ENCODE data around the gene IL31. TPM values are rescaled to one million over a fixed set of nuclear protein-coding genes. Genes with fewer than 3 reads are reported as not detected.

The IL31 gene
- polyA plus RNA-seq, 6 donors from 2014 or later, result not detected

GRCh38 chr12:122126713-122127597 lies 47.1 kb downstream of the IL31 start:
- Mint-ChIP-seq H3K27me3 (no peaks in the 10 kb centered on the region), H3K36me3 (peaks cover 0 to 8% of the 10 kb centered on the region in 2 donors)

GRCh38 chr12:122126342-122126635 lies 47.7 kb downstream of the IL31 start:
- Mint-ChIP-seq H3K27ac (peak overlapping the region in 1 of 6 donors; percentile 31), H3K4me3 (no peak overlapping the region), H3K4me1 (peaks cover 18 to 26% (median 22%) of the 10 kb centered on the region in 3 donors), H3K9me3 (no peaks in the 10 kb centered on the region), H3K36me3 (peaks cover 0 to 8% of the 10 kb centered on the region in 2 donors), H3K27me3 (no peaks in the 10 kb centered on the region)
- ATAC-seq (ENCODE audit: low read depth in 2 of 2) (no peak), DNase-seq (no peak)

More at GRCh38 chr12:122126713-122127597, 47.1 kb downstream of the IL31 start:
- ATAC-seq (ENCODE audit: low read depth in 2 of 2) (no peak), DNase-seq (no peak)
- no peaks in the 10 kb centered on the region for H3K9me3 Mint-ChIP-seq
- peak overlapping the region in 1 of 6 donors; percentile 65 for H3K27ac Mint-ChIP-seq
- no peak overlapping the region for H3K4me3 Mint-ChIP-seq
- H3K4me1 Mint-ChIP-seq, result peaks cover 13 to 21% (median 17%) of the 10 kb centered on the region in 3 donors

DNA sequence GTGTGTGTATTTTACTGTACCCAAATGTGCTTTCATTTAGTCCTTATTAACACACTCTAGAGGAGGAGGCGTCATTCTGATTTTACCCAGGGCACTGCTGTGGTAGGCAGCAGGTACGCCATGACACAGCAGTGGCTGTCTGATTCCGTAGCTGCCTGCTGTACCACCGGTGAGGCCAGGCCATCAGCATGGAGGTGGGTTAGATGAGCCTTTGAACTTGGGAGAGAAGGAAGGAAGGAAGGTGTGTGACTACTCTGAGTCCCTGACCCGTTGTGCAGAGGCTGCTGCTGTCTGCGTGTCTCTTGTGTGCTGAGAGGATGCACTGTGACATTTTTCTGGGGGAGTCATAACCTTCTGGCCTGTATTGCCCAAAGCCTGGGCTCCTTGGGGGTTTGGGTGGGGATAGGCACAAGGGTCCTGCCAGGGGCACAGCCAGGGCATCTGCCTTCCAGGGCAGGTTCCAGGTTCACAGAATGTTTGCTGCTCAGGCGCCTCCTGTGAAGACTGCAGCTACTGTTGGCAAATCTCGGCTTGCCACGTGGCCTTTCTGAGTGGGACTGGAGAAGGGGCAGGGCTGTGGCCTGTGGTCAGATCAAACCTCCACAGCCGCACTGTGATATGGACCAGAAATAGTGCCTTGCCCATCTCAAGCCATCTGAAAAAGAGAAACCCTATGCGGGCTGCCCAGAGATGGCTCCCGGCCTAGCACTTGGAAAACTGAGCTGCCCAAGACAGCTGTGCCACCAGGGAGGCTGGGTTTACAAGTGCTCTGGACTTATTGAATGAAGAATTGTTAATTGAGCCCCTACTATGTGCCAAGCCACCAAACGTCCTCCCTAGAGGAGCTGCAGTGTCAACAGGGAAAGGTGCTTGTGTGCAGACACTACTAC lies 48.3 kb downstream of the IL31 start:
- H3K4me3 Mint-ChIP-seq, result no peak overlapping the region
- peak overlapping the region in 4 of 6 donors; percentile 31 to 63 (median 44) for H3K27ac Mint-ChIP-seq
- no peaks in the 10 kb centered on the region for H3K27me3 Mint-ChIP-seq
- peaks cover 18 to 26% (median 22%) of the 10 kb centered on the region in 3 donors for H3K4me1 Mint-ChIP-seq
- ATAC-seq (ENCODE audit: low read depth in 2 of 2), result no peak
- H3K9me3 Mint-ChIP-seq, result no peaks in the 10 kb centered on the region
- no peak for DNase-seq
- H3K36me3 Mint-ChIP-seq, result peaks cover 0 to 8% of the 10 kb centered on the region in 2 donors

- no peaks in the 10 kb centered on the region for H3K27me3 Mint-ChIP-seq
- H3K4me3 Mint-ChIP-seq, result no peak overlapping the region
- DNase-seq (no peak), ATAC-seq (ENCODE audit: low read depth in 2 of 2) (no peak)
- peaks cover 0 to 8% of the 10 kb centered on the region in 2 donors for H3K36me3 Mint-ChIP-seq
- peaks cover 24 to 29% (median 29%) of the 10 kb centered on the region in 3 donors for H3K4me1 Mint-ChIP-seq
- no peak overlapping the region for H3K27ac Mint-ChIP-seq
- H3K9me3 Mint-ChIP-seq, result no peaks in the 10 kb centered on the region
Measured at GRCh38 chr12:122124370-122124769, 49.7 kb downstream of the IL31 start.

DNA sequence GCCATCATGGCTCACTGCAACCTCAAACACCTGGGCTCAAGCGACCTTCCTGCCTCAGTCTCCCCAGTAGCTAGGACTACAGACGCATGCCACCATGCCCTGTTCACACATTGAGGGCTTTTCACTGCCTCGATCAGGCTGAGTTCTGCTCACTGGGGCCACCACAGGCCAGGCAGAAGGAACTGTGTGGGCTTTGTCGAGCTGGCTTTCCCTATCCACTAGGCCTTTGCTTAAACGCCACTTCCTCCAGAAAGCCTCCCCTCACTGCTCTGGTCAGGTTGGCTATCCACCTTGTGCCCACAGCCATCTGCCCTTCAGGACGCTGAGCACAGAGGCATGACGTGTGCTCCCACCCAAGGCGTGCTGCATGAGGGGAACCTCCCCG lies 50.3 kb downstream of the IL31 start:
- no peak for ATAC-seq (ENCODE audit: low read depth in 2 of 2)
- H3K27ac Mint-ChIP-seq, result peak overlapping the region in 2 of 6 donors; percentile 28 to 57
- H3K27me3 Mint-ChIP-seq, result no peaks in the 10 kb centered on the region
- no peaks in the 10 kb centered on the region for H3K9me3 Mint-ChIP-seq
- H3K4me1 Mint-ChIP-seq, result peaks cover 24 to 29% (median 29%) of the 10 kb centered on the region in 3 donors
- peaks cover 0 to 8% of the 10 kb centered on the region in 2 donors for H3K36me3 Mint-ChIP-seq
- DNase-seq, result no peak
- no peak overlapping the region for H3K4me3 Mint-ChIP-seq

DNA sequence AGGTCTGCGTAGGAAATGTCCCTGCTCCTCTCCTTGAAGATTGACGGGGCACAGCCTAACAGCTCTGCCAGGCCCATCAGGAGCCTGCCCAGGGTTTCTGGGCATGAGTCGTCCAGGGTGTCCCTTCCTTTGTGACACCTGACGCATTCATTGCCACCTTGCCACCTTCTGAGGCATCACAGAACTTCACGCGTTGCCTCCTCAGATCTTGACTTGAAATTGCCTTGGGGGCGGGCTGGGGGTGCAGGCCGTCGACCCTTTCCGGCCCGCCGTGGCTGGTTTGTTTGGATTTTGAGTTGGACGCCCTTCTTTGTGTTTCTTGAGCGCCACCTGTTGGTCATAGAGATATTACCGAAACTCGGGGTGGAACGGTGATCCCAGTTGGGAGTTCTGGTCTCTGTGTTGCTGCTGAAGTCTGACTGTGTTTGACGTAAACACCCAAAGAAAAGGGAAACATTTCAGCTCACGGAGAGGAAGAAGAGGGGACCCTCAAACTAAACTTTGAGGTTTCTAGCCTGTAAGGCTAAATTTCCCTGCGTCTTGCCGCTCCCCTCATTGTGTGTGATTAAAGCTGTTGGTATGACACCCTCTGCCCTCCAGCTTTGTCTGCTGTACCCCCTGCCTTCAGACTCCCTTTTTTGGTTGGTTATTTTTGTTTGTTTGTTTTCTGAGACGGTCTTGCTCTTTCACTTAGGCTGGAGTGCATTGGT lies 50.8 kb downstream of the IL31 start:
- DNase-seq (peak; percentile 63), ATAC-seq (ENCODE audit: low read depth in 2 of 2) (peak; percentile 52 to 66)
- peak overlapping the region in 4 of 6 donors; percentile 1 to 92 (median 54) for H3K27ac Mint-ChIP-seq
- no peaks in the 10 kb centered on the region for H3K9me3 Mint-ChIP-seq
- H3K4me1 Mint-ChIP-seq, result peaks cover 24 to 29% (median 29%) of the 10 kb centered on the region in 3 donors
- peak overlapping the region in 2 of 8 donors; percentile 62 to 80 for H3K4me3 Mint-ChIP-seq
- peaks cover 0 to 4% of the 10 kb centered on the region in 2 donors for H3K36me3 Mint-ChIP-seq
- H3K27me3 Mint-ChIP-seq, result no peaks in the 10 kb centered on the region

Other genes starting within 250 kb of the IL31 start
- gene BCL7A, start 152.3 kb downstream of the IL31 start, polyA plus RNA-seq (ENCODE audit: low read depth in 6 of 6), result 100 to 1,000 TPM in 3 of 6 donors, 10 to 100 TPM in 3; 65.2 to 135 (median 87.0) TPM
- gene MLXIP, start 95.5 kb downstream of the IL31 start, polyA plus RNA-seq (ENCODE audit: low read depth in 6 of 6), result 10 to 100 TPM in 4 of 6 donors, 1 to 10 TPM in 2; 8.5 to 30.4 (median 11.0) TPM
- not detected for gene LRRC43, start 8.9 kb upstream of the IL31 start, polyA plus RNA-seq (ENCODE audit: low read depth in 6 of 6)
- under 1 TPM in 3 of 6 donors, not detected in 3; 0.54 to 0.84 (median 0.56) TPM for gene B3GNT4, start 29.5 kb upstream of the IL31 start, polyA plus RNA-seq (ENCODE audit: low read depth in 6 of 6)
- gene DIABLO, start 51.8 kb upstream of the IL31 start, polyA plus RNA-seq (ENCODE audit: low read depth in 6 of 6), result 10 to 100 TPM; 38.0 to 61.1 (median 54.3) TPM
- gene VPS33A, start 92.3 kb upstream of the IL31 start, polyA plus RNA-seq (ENCODE audit: low read depth in 6 of 6), result 10 to 100 TPM; 20.9 to 37.1 (median 23.9) TPM
- gene CLIP1, start 248.4 kb upstream of the IL31 start, polyA plus RNA-seq (ENCODE audit: low read depth in 6 of 6), result 10 to 100 TPM in 1 of 6 donors, 1 to 10 TPM in 5; 1.4 to 21.0 (median 9.1) TPM

All from naive B cell (primary cell).